ENCODE data around the gene GRID2.
"Not testable (repeated sequence)": the region's sequence is repeated elsewhere in the genome, so short reads cannot be mapped to it uniquely, and the experiment has no call there.

GRID2 gene

GRCh38 chr4:93221771-93222170, 918.0 kb downstream of the GRID2 start:
- DNase-seq: no peak

DNA sequence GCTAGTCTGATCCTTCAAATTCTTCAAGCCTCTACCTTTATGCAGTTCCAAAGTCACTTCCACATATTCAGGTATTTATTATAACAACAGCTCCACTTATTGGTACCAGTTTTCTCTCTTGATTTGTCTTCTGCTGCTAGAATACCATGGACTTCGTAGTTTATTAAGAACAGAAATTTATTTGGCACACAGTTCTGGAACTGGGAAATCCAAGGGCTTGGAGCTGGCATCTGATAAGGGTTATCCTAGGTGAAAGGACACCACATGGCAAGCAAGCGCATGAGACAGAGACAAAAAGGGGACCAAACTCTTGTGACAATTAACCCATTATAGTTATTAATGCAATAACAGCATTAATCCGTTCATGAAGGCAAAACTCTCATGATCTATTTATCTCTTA, 924.3 kb downstream of the GRID2 start:
- DNase-seq: no peak

GRCh38 chr4:93232883-93233282, 929.1 kb downstream of the GRID2 start:
- DNase-seq: no peak

- DNase-seq: no peak
Measured at GRCh38 chr4:93237521-93237920, 933.8 kb downstream of the GRID2 start.

DNA sequence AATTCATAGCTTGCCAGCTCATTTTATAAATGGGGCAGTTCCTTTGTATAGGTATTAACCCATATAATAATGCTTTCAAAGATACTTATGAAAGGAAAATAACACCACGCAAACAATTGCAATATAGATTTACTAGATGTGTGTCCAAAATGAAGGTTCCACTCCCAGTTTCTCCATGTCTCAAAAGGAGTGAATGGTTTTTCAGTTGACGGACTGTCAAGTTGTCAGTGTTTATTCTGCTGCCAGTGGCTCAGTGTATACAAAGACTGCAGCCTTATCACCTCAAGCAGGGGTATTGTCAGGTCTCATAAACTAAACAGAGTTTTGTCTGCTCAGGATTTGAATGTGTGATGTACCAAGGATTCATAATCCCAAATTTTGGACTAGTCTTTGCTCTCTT, 939.5 kb downstream of the GRID2 start:
- DNase-seq: no peak

DNA sequence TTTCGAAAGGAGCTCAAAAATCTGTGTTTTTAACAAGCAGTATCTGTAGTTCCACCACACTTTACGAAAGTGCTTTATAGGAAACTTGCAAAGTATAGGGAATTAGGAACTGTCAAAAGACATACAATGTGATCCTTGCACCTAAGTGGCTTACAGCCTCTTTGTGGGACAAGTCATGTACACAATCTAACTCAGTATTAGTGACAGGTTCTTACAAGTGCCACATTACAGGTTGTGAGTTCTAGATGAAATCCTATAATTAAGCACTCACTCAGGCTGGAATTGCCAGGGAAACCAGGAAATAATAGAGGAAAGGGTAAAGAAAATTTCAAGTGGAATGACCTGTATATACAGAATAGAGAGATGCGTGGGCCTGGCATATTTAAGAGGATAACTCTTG, 957.4 kb downstream of the GRID2 start:
- DNase-seq: no peak

DNA sequence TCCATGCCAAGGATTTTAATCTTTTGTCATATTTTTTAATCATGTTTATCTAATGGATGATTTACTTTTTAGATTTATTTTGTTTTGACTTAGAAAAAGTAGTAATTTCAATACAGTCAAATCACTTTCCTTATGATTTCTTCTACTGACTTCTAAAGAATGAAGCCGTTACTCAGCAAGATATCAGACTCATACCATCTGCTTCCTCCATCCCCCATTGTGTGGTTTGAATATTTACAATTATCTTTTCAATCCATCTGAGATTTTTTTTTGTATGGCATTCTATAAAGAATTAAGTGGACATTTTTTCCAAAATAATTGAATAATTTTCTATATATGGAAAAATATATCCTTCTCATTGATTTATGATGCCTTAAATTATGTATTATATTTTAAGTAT, 959.4 kb downstream of the GRID2 start:
- no peak for DNase-seq

- DNase-seq: no peak
Measured at GRCh38 chr4:93267747-93268146, 964.0 kb downstream of the GRID2 start.

- no peak for DNase-seq
Measured at GRCh38 chr4:93285346-93285745, 981.6 kb downstream of the GRID2 start.

GRCh38 chr4:93289241-93289640, 985.5 kb downstream of the GRID2 start:
- DNase-seq: no peak

- no peak for DNase-seq
Measured at GRCh38 chr4:93289831-93290230, 986.1 kb downstream of the GRID2 start.

- DNase-seq: no peak
Measured at GRCh38 chr4:93299118-93299517, 995.4 kb downstream of the GRID2 start.

GRCh38 chr4:93300780-93301555, 997.2 kb downstream of the GRID2 start:
- not testable (repeated sequence) for DNase-seq

GRCh38 chr4:93302310-93302709, 998.5 kb downstream of the GRID2 start:
- no peak for DNase-seq

GRCh38 chr4:93303440-93303839, 999.7 kb downstream of the GRID2 start:
- DNase-seq: no peak

DNA sequence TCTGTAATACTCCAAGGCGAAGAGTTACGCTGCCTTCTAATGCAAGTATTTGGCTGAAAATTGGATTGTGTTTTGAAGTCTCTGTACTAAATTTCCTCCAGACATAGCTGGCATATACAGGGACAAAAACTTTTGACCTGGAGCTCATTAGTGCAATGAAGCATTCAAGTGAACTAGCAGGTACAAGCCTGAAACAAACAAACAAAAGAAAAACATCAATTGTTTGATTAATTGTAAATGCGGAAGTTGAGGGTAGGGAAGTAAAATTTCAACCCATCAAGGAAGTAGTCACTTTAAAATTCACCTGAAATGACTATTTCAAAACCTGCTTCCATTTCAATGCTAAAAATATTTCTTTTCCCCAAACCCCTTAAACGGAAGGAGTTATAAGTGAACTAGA, 1008.5 kb downstream of the GRID2 start:
- DNase-seq: no peak

DNA sequence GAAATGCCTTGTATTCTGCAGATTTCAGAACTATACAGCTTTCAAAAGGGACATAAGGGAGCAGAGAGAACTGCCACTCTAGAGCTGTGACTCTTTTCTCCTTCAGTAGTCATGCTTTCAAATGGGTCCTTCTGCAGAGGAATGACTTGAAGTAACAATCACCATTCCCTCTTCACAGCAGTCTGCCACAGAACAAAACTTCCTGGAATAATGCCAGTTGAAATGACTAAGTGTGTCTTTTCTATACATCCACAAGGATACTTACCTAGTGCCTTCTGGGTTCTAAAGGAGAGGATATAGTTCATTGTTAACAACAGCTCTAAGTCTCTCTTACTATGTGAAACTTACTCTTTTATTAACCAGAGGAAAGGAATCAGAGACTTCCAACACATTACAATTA, 1009.4 kb downstream of the GRID2 start:
- no peak for DNase-seq

DNA sequence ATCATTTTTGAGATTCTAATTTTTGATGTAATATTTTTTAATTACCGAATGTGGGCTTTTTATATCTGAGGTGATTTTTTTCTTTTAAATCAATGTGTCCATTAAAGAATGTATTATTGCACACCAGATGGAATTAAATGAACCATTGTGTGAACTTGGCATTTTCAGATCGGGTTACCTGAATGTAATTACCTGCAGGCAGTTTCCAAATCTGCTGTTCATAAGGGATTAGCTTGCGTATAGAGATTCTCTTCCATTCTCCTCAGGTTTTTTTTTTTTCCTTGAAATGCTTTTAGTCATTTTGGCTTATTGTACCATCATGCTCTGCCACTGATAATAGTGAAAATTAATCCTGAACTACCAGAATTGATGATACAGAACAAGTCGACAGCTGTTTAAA, 1013.3 kb downstream of the GRID2 start:
- no peak for DNase-seq

GRCh38 chr4:93317561-93317960, 1013.8 kb downstream of the GRID2 start:
- no peak for DNase-seq

GRCh38 chr4:93319041-93319440, 1015.3 kb downstream of the GRID2 start:
- DNase-seq: no peak

DNA sequence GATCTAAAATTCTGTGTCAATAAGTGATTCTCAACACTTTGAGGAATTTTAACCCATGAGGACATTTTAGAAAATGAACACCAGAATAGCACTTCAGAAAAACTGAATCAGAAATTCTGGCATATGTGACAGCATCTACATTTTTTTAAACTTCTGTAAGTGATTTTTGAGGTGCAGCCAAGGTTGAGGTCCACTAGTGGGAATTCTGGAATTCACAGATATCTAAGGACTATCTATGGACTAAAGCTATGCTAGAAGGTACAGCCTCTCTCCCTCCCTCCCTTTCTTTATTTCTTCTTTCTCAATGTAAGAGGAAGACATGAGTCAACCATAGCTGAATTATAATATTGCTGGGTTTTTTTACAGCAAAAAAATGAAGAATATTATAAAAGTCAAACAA, 1016.6 kb downstream of the GRID2 start:
- no peak for DNase-seq

DNA sequence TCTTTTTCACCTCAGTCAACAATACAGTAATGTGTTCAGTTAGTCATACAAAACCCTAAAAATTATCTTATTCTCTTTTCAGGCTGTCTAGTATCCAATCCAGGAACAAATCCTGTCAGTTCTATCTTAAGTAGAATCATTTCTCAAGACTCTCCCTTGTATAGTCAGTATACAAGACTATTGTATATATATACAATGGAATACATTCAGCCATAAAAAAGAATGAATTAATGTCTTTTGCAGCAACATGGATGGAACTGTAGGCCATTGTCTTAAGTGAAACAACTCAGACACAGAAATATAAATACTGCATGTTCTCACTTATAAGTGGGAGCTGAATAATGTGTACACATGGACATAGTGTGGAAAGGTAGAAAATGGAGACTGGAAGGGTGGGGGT, 1023.6 kb downstream of the GRID2 start:
- no peak for DNase-seq

DNA sequence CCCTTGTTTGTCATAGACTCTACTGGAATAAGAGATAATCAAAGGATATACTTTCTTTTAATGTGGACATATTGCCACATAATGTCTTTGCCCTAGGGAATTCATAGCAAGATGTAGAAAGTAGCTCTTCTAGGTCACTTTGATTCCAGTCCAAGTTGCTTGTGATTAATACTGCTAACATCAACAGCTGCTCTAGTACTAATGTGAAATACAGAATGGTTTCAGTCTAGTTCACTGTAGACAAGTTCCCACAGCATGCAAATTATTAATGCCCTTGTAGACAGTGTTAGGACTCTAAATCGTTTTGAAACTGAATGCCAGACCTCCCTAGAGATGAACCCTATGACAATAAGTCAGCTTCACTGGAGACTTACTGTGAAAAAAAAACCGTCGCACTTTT, 1030.2 kb downstream of the GRID2 start:
- DNase-seq: no peak

GRCh38 chr4:93337196-93337595, 1033.4 kb downstream of the GRID2 start:
- DNase-seq: no peak

DNA sequence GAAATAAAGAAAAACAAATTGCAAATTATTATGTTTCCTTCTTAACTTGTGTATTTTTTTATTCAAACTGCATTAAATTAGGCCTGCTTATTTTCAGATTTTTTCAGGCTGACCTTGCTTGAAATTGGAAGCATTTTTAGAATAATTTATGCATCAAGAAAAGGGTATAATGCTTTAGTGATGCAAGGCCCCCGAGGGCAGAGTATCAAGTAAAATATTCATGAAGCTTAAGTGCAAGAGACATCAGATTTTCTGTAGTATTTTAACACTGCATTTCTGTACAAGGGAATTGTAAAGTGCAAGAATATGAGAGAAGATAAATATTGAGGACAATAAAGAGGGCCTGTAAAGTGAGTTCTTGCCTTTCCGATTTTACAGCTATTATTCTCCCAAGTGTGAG, 1039.0 kb downstream of the GRID2 start:
- no peak for DNase-seq
